Effector memory CD4-positive, alpha-beta T cell (primary cell): ENCODE data around the gene BOK.

Experiments used
- DNase-seq, 3 donors: peaks; one replicate each; pipeline ENCODE4 v3.0.0-alpha.2; 2020
- H3K27ac ChIP-seq: 2 replicates; pipeline ENCODE4 v1.7.0; 2013; ENCODE audit warnings: mild to moderate bottlenecking, low read length, moderate library complexity; ENCODE audit not compliant: insufficient read depth, poor library complexity, severe bottlenecking
- H3K27me3 ChIP-seq: replicated peaks from 2 replicates; pipeline ENCODE4 v1.7.0; 2013; ENCODE audit warnings: mild to moderate bottlenecking, low read length; ENCODE audit not compliant: insufficient read depth, control insufficient read depth, poor library complexity, severe bottlenecking
- H3K36me3 ChIP-seq: 2 replicates; pipeline ENCODE4 v1.7.0; 2013; ENCODE audit warnings: mild to moderate bottlenecking, low read length, moderate library complexity; ENCODE audit not compliant: control insufficient read depth, insufficient read depth
- H3K4me1 ChIP-seq: 2 replicates; pipeline ENCODE4 v1.7.0; 2013; ENCODE audit warnings: low read length, mild to moderate bottlenecking; ENCODE audit not compliant: control insufficient read depth, insufficient read depth, poor library complexity, severe bottlenecking
- H3K4me3 ChIP-seq: 2 replicates; pipeline ENCODE4 v1.7.0; 2013; ENCODE audit warnings: low read length, low read depth, mild to moderate bottlenecking; ENCODE audit not compliant: insufficient read depth, poor library complexity, severe bottlenecking
- H3K9me3 ChIP-seq: 2 replicates; pipeline ENCODE4 v1.7.0; 2013; ENCODE audit warnings: mild to moderate bottlenecking, low read length, moderate library complexity; ENCODE audit not compliant: control insufficient read depth

BOK gene

GRCh38 chr2:241611062-241611461 is 52.5 kb downstream of the BOK start:
- Histone ChIP-seq H3K36me3 (peaks cover 4% of the 10 kb centered on the region), H3K4me3 (no peak overlapping the region), H3K27me3 (no peaks in the 10 kb centered on the region), H3K4me1 (peaks cover 12% of the 10 kb centered on the region), H3K27ac (no peak overlapping the region), H3K9me3 (no peaks in the 10 kb centered on the region)
- DNase-seq = no peak

GRCh38 chr2:241612156-241613016 is 53.8 kb downstream of the BOK start:
- no peak overlapping the region for H3K4me3 ChIP-seq
- H3K9me3 ChIP-seq = no peaks in the 10 kb centered on the region
- peaks cover 18% of the 10 kb centered on the region for H3K4me1 ChIP-seq

GRCh38 chr2:241613017-241613780 is 54.7 kb downstream of the BOK start:
- Histone ChIP-seq H3K36me3 (no peaks in the 10 kb centered on the region), H3K27me3 (no peaks in the 10 kb centered on the region), H3K9me3 (no peaks in the 10 kb centered on the region), H3K27ac (no peak overlapping the region), H3K4me1 (peaks cover 23% of the 10 kb centered on the region), H3K4me3 (no peak overlapping the region)
- DNase-seq = no peak

More at GRCh38 chr2:241612156-241613016, 53.8 kb downstream of the BOK start:
- H3K36me3 ChIP-seq = no peaks in the 10 kb centered on the region
- no peak overlapping the region for H3K27ac ChIP-seq
- DNase-seq = no peak
- H3K27me3 ChIP-seq = no peaks in the 10 kb centered on the region

GRCh38 chr2:241615041-241615440 is 56.5 kb downstream of the BOK start:
- no peaks in the 10 kb centered on the region for H3K27me3 ChIP-seq
- H3K4me3 ChIP-seq = no peak overlapping the region
- no peak for DNase-seq
- no peaks in the 10 kb centered on the region for H3K36me3 ChIP-seq
- no peak overlapping the region for H3K27ac ChIP-seq
- H3K4me1 ChIP-seq = peaks cover 15% of the 10 kb centered on the region
- H3K9me3 ChIP-seq = no peaks in the 10 kb centered on the region

GRCh38 chr2:241615522-241616052 is 57.0 kb downstream of the BOK start:
- Histone ChIP-seq H3K27me3 (no peaks in the 10 kb centered on the region), H3K4me1 (peaks cover 13% of the 10 kb centered on the region), H3K36me3 (no peaks in the 10 kb centered on the region), H3K4me3 (no peak overlapping the region), H3K9me3 (no peaks in the 10 kb centered on the region), H3K27ac (no peak overlapping the region)
- no peak for DNase-seq

GRCh38 chr2:241616168-241617125 is 57.9 kb downstream of the BOK start:
- no peak for DNase-seq
- H3K9me3 ChIP-seq = no peaks in the 10 kb centered on the region
- no peak overlapping the region for H3K4me3 ChIP-seq
- no peaks in the 10 kb centered on the region for H3K27me3 ChIP-seq
- H3K4me1 ChIP-seq = peaks cover 11% of the 10 kb centered on the region
- H3K27ac ChIP-seq = no peak overlapping the region
- no peaks in the 10 kb centered on the region for H3K36me3 ChIP-seq

GRCh38 chr2:241617431-241618154 is 59.0 kb downstream of the BOK start:
- H3K4me1 ChIP-seq = peaks cover 11% of the 10 kb centered on the region
- no peaks in the 10 kb centered on the region for H3K27me3 ChIP-seq
- DNase-seq = peak in 2 of 3 donors; percentile 5 to 22
- H3K27ac ChIP-seq = peak overlapping the region; percentile 63
- no peaks in the 10 kb centered on the region for H3K9me3 ChIP-seq
- no peaks in the 10 kb centered on the region for H3K36me3 ChIP-seq
- H3K4me3 ChIP-seq = peak overlapping the region; percentile 67

- peak overlapping the region; percentile 63 for H3K27ac ChIP-seq
- no peak for DNase-seq
- no peaks in the 10 kb centered on the region for H3K9me3 ChIP-seq
- H3K36me3 ChIP-seq = no peaks in the 10 kb centered on the region
- no peaks in the 10 kb centered on the region for H3K27me3 ChIP-seq
- no peak overlapping the region for H3K4me3 ChIP-seq
- peaks cover 11% of the 10 kb centered on the region for H3K4me1 ChIP-seq
Measured at GRCh38 chr2:241618296-241618805, 59.8 kb downstream of the BOK start.

GRCh38 chr2:241618829-241619228 is 60.3 kb downstream of the BOK start:
- H3K4me1 ChIP-seq = peaks cover 11% of the 10 kb centered on the region
- H3K36me3 ChIP-seq = no peaks in the 10 kb centered on the region
- no peaks in the 10 kb centered on the region for H3K27me3 ChIP-seq
- no peaks in the 10 kb centered on the region for H3K9me3 ChIP-seq
- DNase-seq = no peak
- no peak overlapping the region for H3K4me3 ChIP-seq
- H3K27ac ChIP-seq = no peak overlapping the region
